LNCAP (cell line): Measurements from ENCODE around the gene DHX35.

Experiments
- TF ChIP-seq, protein P1 (sequence below): fragments of 450-650 bp; IDR thresholded peaks from 2 replicates; pipeline ENCODE4 v1.5.1; 2017; ENCODE audit warnings: mild to moderate bottlenecking

The DHX35 gene

DNA sequence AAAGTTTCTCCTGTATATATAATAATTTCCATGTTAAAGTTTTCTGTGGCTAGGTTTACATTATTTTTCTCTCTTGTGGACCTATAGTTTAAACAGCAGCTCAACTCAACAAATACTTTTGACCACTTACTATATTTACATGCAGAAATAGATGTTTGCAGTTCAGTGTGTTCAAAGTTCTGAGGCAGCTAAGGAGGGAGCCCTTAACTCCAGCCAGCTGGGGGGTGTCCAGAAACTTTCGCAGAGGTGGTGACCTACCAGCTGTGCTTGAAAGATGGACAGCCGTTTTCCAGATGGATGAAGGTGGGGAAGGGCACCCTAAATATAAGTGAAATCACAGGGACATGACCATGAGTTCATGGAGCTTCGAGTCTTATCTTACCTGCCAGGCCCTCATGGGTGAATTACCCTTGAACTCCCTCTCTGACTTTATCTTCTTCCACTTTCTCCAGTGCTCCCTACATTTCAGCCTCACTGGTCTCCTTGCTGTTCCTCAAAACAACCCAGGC lies 33.4 kb downstream of the DHX35 start:
- TF ChIP-seq, protein P1, sequence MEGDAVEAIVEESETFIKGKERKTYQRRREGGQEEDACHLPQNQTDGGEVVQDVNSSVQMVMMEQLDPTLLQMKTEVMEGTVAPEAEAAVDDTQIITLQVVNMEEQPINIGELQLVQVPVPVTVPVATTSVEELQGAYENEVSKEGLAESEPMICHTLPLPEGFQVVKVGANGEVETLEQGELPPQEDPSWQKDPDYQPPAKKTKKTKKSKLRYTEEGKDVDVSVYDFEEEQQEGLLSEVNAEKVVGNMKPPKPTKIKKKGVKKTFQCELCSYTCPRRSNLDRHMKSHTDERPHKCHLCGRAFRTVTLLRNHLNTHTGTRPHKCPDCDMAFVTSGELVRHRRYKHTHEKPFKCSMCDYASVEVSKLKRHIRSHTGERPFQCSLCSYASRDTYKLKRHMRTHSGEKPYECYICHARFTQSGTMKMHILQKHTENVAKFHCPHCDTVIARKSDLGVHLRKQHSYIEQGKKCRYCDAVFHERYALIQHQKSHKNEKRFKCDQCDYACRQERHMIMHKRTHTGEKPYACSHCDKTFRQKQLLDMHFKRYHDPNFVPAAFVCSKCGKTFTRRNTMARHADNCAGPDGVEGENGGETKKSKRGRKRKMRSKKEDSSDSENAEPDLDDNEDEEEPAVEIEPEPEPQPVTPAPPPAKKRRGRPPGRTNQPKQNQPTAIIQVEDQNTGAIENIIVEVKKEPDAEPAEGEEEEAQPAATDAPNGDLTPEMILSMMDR, result no peak

DNA sequence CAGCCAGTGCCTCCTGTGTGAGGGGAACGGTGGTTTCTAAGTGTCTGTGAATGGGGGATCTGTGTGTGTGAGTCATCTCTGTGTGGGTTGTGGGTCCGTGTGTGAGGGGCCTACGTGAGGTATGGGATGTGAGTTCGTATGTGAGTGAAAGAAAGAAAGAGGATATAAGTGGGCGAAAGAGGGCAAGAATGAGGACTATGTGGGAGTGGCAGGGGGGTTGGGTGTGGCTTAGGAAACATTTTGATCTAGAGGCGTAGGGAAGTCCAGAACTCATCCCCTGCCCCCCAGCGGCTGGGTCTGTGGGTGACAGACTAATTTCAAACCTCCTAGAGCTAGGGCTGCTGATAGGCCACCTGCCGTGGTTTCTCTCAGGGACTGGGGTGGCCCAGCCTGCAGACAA lies 35.5 kb downstream of the DHX35 start:
- TF ChIP-seq, protein P1, result no peak

DNA sequence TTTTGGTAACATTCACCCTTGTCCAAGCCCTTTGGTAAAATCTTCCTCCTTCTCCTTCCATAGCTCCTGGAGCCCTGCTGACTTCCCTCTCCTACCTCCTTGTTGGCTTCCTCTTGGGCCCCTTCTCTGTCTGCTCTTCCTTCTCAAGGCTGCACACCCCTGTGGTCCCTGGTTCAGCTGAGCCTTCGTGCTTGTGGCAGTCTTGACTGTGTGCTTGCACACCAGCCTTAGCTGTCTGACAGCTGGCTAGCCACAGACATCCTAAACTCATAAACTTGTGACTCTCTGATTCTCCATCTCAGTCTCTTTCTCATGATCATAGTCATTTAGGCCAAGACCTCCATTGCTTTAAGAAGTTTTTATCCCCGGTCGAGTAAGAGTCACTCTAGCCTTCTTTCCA lies 37.1 kb downstream of the DHX35 start:
- TF ChIP-seq, protein P1, result no peak

DNA sequence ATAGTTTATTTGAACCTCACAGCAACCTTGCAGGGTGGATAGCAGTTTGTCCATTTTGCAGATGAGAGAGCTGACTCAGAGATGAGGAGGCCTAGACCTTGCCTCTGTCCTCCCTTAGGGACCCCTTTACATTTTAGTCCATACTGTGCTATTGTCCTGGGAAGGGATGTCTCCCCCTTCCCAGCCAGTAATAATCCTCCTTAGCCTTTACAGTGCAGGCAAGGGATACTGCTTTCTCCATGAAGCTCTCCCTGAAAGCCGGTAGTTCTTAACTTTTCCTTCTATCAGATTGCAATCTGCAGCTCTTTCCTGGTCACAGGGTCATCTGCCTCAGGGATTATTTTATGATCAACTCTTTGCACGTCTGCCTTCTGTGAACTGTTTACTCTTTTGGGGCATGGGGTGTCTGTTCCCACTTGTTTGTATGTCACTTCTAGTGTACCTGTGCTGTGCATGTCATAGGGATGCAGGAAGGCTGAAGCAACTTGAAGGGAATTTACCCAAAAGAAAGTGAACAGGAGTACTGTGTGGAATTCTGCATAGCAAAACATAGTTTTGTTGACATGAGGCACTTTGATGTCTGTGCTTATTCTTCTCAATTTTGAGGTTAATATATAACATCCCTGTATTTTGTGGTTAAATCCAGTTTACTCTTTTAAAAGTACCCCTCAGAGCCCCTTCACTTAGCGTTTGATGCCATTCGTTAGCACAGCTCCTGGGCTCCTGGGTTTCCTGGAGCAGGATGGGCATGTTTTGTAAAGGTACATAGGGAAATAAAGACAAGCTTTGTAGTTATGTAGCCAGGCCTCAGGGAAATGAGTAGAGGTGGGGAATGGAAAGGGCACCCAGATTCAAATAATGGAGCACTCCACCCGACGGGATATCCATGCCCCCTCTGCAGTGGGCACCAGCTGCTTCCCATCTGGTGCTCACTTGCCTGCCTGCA lies 38.1 kb downstream of the DHX35 start:
- TF ChIP-seq, protein P1, result no peak

GRCh38 chr20:39004508-39004907 lies 42.4 kb downstream of the DHX35 start:
- TF ChIP-seq, protein P1, result no peak

DNA sequence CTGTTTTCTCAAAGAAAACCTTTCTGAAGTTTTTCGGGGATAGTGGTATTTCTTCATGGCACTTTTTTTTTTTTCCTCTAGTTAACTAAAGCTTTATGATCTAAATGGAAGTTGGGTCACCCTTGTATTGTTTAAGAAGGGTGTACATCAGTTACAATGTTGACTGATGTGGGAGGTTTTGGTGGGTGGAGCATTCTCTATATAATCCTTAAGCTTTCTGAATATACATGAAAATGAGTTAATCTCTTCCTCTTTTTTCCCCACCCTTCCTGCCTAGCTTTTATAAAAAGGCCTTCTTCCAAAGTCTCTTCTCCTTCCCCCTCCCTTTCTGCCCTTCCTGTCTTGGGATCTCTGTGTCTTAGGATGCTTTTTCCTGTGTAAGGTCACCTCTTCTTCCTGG lies 47.2 kb downstream of the DHX35 start:
- TF ChIP-seq, protein P1, result no peak

DNA sequence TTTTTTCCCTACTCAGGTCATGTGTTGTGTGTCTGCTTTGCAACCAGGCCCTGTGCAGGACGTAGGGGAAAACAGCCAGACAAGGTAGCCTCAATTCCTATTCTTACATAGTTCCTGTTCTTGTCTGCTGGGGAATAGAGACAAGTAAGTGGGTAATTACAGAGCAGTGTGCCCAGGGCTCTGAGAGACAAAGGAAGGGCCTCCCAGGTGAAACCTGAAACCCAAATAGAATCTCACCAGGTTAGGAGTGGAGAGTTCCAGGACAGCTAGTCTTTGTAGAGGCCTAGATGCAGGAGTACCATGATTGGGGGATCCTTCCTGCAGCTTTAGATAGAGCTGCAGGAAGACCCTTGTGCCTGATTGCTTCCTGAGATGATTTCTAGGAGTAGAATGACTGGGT lies 48.4 kb downstream of the DHX35 start:
- TF ChIP-seq, protein P1, result no peak
